RCC 7860 (cell line): ENCODE measurements around the gene VASN.

Experiments used
- DNase-seq: peaks from one replicate; pipeline ENCODE4 v3.0.0-alpha.2; 2015; ENCODE audit warnings: low spot score
- FAIRE-seq: peaks from 2 replicates; lab custom pipeline; 2012; peaks lifted over from hg19 to GRCh38; lab: Jason Lieb, UNC

VASN gene

GRCh38 chr16:4370570-4371356 lies 885 bp upstream of the VASN start:
- peak; percentile 70 for FAIRE-seq
- peak; percentile 74 for DNase-seq

GRCh38 chr16:4372001-4372577 lies 441 bp downstream of the VASN start:
- DNase-seq (peak; percentile 24), FAIRE-seq (no peak)

GRCh38 chr16:4372578-4373355 lies 1.1 kb downstream of the VASN start:
- FAIRE-seq = peak; percentile 75
- peak; percentile 64 for DNase-seq

- no peak for FAIRE-seq
These were observed 1.8 kb downstream of the VASN start for GRCh38 chr16:4373356-4373908.

GRCh38 chr16:4373909-4374742 lies 2.5 kb downstream of the VASN start:
- DNase-seq (peak; percentile 49), FAIRE-seq (no peak)

More at GRCh38 chr16:4373356-4373908, 1.8 kb downstream of the VASN start:
- no peak for DNase-seq

GRCh38 chr16:4375717-4376116 lies 4.1 kb downstream of the VASN start:
- FAIRE-seq (no peak), DNase-seq (no peak)

GRCh38 chr16:4376126-4376892 lies 4.7 kb downstream of the VASN start:
- DNase-seq (no peak), FAIRE-seq (no peak)

GRCh38 chr16:4376893-4377572 lies 5.4 kb downstream of the VASN start:
- DNase-seq (no peak), FAIRE-seq (no peak)

GRCh38 chr16:4377573-4378154 lies 6.0 kb downstream of the VASN start:
- DNase-seq = no peak
- FAIRE-seq = no peak

- FAIRE-seq = no peak
- no peak for DNase-seq
These were observed 6.6 kb downstream of the VASN start for GRCh38 chr16:4378161-4378666.

GRCh38 chr16:4378999-4379690 lies 7.5 kb downstream of the VASN start:
- FAIRE-seq = no peak
- DNase-seq = no peak

- no peak for FAIRE-seq
- no peak for DNase-seq
These were observed 8.7 kb downstream of the VASN start for GRCh38 chr16:4380119-4381063.

- DNase-seq (no peak), FAIRE-seq (no peak)
These were observed 9.7 kb downstream of the VASN start for GRCh38 chr16:4381072-4381934.

GRCh38 chr16:4381935-4382794 lies 10.5 kb downstream of the VASN start:
- DNase-seq = no peak

GRCh38 chr16:4382795-4383357 lies 11.2 kb downstream of the VASN start:
- FAIRE-seq (no peak), DNase-seq (no peak)

More at GRCh38 chr16:4381935-4382794, 10.5 kb downstream of the VASN start:
- FAIRE-seq = no peak
